Transverse colon (tissue), 4 donors: ENCODE data around the gene GNAL.

Experiments used
- EP300 ChIP-seq: sonication (generic); formaldehyde crosslinking; IDR thresholded peaks from one replicate; pipeline ENCODE4 v1.6.1; 2017; ENCODE audit warnings: antibody characterized with exemption, low read depth
- POLR2A ChIP-seq: fragments of 450-650 bp; IDR thresholded peaks from one replicate; pipeline ENCODE4 v1.6.1; 2016; ENCODE audit warnings: antibody characterized with exemption, mild to moderate bottlenecking, moderate library complexity
- POLR2AphosphoS5 ChIP-seq, 3 donors: sonication (generic); formaldehyde crosslinking; IDR thresholded peaks; one replicate each; pipeline ENCODE4 v1.6.1; 2016; ENCODE audit warnings: antibody characterized with exemption in 3 of 3
- TF ChIP-seq, protein P1 (sequence below), 5 experiments: fragments of 200-600 bp in 3 of 5; fragments of 450-650 bp in 2 of 5; sonication (generic) in 3 of 5; IDR thresholded peaks; 1 replicate in 2 of 5; 2 replicates in 3 of 5; pipeline ENCODE4 v1.5.1; 2016 to 2017; ENCODE audit warnings: antibody characterized with exemption in 5 of 5, inconsistent platforms in 3 of 5, mild to moderate bottlenecking in 2 of 5, moderate library complexity in 1 of 5

DNA sequence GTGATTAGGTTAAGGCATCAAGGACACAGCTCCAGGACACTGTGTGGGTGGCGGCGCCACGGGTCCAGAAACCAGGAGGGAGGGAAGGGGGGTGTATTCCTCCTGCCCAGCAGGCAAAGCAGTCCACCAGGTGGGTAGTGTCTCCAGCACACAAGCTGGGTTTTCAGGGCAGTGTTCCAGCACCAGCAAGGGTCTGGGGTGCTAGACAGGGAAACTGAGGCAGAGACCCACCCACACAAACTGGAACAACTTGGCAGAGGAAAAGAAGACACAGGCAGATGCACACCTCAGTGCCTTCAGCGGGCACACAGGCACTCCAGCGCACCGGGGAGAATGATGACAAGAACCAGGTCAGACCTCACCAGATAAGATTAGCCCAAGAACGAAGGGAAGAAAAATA, 28.4 kb upstream of the GNAL start:
- no peak for TF ChIP-seq POLR2AphosphoS5 (IDR thresholded peaks at IDR 0.05)
- TF ChIP-seq EP300: no peak
- TF ChIP-seq, protein P1, sequence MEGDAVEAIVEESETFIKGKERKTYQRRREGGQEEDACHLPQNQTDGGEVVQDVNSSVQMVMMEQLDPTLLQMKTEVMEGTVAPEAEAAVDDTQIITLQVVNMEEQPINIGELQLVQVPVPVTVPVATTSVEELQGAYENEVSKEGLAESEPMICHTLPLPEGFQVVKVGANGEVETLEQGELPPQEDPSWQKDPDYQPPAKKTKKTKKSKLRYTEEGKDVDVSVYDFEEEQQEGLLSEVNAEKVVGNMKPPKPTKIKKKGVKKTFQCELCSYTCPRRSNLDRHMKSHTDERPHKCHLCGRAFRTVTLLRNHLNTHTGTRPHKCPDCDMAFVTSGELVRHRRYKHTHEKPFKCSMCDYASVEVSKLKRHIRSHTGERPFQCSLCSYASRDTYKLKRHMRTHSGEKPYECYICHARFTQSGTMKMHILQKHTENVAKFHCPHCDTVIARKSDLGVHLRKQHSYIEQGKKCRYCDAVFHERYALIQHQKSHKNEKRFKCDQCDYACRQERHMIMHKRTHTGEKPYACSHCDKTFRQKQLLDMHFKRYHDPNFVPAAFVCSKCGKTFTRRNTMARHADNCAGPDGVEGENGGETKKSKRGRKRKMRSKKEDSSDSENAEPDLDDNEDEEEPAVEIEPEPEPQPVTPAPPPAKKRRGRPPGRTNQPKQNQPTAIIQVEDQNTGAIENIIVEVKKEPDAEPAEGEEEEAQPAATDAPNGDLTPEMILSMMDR (IDR thresholded peaks at IDR 0.05): no peak
- TF ChIP-seq POLR2A: no peak
